Inferior parietal cortex (tissue), 1 donor: ENCODE data around the gene ADRM1.

ENCODE experiments used
- DNase-seq: peaks from one replicate; pipeline ENCODE4 v3.0.0-alpha.2; 2016; ENCODE audit errors: extremely low spot score

The ADRM1 gene

DNA sequence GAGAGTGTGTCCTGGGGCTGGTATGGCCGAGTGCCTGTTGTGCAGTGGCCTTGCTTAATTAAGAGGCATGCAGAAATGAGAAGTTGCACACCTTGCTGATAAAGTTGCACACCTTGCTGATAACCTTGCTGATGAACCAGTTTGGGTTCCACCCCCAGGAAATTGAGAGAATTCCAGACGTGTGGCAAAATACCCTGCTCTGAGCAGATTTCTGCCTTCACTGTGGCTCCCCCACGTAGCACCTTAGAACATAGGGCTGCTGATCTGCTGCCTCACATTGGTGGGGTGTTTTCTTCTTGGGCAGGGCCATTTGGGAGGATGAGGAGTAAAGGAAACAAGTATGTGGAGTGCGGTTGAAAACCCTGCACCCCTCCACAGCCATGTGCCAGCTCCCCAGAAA is 22.5 kb upstream of the ADRM1 start:
- no peak for DNase-seq

DNA sequence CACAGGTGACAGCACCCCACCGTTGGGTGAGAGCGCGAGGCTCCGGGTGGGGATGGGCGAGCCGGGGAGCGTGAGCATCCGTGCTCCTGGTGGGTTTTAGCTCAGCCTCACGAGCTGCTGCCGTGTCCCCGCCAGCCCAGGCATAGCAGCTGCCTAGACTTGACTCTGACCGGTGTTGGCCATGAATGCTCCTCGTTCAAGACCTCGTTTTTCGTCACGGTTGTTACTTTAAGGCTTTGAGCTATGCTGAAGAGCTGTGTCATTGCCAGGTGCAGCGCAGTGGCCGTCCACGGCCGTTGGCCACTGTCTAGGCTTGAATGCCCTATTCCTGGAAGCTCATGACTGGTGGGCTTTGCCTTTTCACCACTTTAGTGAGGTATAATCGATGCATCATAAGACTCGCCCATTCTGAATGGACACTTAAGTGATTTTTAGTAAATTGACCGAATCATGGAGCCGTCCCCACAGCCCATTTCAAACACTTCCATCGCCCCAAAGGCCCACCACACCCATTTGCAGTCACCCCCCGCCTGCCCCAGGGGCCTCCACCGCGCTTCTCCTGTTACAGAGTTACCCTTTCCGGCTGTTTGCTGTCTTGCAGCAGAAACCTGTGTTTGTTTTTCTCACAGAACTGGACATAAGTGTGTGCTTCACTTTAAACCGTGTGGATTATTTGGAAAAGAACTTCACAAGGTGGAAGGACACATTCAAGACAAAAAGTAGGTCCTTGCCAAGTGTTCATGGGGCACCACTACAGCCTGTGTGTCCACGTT is 21.4 kb upstream of the ADRM1 start:
- no peak for DNase-seq

DNA sequence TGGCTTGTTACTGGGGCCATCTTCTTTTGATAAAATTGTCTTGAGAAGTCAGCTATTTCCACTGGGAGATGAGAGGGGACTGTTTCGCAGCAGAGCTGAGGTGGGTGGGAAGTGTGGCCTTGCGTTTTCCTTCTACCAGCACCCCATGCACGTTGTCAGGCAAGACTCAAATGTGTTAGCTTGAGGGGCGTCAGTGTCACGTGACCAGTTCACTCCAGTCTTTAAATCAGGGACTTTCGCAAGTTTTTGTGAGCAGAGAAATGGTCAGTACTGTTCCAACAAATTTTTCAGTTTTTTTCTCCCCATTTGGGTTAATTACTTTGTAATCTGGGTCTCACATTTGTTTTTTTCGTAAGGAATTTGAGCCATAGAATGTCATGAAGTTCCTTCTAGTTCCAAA is 20.7 kb upstream of the ADRM1 start:
- DNase-seq = no peak

DNA sequence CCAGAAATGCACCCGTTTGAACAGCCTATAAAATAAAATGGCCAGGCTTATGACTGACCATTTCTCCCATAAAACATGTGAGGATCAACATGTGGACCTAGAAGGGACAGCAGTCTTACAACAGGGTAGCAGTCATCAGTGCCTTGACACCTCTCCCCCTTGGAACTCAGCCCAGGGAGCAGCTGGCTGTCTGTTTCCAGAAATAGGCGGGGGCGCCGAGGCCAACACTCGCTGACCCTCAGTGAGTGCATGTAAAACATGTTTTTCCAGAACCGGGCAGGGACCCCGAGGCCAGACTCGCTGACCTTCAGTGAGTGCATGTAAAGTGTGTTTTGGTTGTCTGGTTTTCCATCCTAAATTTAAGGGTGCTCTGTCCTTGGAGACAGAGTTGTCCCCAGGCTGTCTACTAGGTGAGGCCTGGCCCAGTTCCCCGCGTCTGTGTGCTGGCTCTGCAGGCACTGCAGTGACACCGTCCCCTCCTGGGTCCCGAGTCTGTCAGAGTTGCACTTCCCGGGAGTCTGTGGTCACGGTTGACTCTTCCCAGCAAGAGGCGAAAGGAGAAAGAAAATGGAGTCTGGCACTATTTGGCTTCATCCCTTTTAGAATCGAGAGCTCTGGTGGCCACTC is 19.8 kb upstream of the ADRM1 start:
- no peak for DNase-seq

DNA sequence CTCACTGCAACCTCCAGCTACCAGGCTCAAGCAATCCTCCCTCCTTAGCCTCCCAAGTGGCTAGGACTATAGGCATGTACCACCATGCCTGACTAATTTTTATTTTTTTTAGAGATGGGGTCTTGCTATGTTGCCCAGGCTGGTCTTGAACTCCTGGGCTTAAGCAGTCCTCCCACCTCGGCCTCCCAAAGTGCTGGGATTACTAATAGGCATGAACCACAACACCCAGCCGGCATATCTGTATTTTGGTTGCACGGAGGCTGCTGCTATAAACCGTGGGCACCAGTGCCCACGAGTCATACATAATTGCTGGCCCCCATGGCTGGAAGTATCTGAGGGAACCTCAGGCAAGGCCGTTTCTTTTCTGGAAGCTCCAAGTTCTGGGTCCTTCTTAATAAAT is 18.3 kb upstream of the ADRM1 start:
- DNase-seq = no peak

DNA sequence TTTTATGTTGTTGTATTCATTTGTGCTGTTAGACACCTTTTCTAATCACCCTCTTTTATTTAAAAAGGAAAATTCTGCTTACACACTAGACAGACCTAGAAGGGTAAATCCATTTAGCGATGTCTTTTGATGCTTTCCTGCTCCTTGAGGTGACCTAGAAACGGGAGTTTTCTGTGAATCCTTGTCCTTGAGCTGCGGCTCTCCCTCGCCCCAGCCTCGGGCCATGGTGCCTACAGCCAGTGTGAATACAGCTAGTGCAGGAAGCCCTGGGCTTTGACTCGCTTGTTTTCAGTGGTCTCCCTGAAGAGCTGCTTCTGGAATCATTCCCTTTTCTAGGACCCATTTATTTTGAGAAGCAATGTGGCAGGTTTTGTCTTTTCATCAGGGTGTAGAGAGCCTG is 17.6 kb upstream of the ADRM1 start:
- DNase-seq = no peak

DNA sequence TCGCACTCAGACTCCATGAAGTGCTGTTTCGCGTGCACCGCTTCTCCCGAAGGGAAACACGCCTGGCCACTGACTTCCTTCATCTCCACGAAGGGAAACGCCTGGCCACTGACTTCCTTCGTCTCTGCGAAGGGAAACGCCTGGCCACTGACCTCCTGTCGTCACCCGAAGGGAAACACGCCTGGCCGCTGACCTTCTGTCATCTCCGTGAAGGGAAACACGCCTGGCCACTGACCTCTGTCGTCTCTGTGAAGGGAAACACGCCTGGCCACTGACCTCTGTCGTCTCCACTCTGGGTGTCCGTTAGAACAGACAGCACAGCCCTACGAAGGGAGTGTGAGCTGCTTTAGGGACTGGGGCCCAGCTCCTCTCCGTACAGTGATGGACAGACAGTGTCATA is 17.1 kb upstream of the ADRM1 start:
- no peak for DNase-seq

DNA sequence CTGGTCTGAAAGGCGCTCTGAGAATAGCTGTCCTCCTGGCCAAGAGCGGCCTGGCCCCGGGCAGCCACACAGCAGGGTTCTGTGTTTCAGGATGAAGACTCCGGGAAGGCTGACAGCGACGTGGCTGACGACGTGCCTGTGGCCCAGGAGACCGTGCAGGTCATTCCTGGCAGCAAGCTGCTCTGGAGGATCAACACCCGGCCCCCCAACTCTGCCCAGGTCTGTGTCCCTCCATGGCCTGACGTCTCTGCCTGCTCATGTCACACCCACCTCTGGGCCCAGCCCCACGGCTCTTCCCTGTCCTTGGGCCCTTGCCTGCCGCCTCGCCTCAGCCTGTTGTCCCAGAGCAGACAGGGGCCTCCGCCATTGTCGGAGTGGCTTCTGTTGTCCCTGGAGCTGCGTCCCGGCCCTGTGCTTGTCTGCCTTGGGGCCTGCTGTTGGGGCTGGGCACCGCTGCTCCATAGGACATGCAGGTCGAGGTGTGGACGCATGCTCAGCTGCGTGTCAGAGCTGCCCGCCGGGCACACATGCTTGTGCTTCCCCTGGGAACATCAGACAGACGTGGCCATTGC is 16.2 kb upstream of the ADRM1 start:
- DNase-seq = no peak

DNA sequence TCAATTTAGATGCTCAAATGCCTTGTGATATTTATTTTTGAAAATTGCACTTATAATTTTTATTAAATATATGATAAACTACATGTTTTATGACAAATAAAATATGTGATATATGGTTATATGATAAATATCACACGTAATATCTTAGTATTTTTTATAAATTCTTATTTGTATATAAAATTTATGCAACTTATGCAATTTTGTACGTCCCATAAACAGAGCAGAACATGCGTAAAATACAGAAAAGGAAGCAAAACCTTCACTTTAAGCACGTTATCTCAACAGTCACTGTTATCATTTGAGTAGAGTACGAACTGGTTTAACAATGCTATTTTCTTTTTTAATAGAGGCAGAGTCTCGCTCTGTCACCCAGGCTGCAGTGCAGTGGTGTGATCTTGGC is 15.7 kb upstream of the ADRM1 start:
- no peak for DNase-seq

DNA sequence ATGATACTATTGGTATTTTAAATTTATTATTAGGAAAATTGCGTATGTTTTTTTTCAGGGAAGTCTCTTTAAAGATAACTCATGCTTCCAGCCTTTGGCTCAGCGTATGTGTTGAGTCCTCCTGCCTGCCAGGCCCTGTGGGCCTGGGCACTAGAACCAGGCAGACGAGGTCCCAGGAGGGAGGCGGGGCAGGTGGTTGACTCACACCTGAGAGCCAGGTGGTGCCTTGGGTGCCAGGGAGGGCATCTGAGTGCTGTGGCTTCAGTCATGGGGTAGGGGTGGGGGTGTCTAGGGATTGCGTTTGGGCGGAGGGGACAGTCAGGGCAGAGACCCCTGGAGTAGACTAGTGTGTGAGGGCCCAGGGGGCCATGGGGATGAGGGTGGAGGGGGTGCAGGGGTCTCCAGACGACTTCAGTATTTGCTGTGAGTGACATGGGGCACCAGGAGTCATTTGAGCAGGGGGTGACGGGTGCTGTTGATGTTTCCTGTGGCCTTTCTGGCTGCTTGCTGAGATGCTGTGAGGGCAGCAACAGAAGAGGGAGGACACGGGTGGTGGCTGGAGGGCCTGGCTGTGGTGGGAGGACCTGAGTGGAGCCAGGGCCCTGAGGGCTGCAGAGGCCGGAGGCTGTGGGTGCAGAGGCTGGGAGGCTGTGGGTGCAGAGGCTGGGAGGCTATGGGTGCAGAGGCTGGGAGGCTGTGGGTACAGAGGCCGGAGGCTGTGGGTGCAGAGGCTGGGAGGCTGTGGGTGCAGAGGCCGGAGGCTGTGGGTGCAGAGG is 14.8 kb upstream of the ADRM1 start:
- no peak for DNase-seq

DNA sequence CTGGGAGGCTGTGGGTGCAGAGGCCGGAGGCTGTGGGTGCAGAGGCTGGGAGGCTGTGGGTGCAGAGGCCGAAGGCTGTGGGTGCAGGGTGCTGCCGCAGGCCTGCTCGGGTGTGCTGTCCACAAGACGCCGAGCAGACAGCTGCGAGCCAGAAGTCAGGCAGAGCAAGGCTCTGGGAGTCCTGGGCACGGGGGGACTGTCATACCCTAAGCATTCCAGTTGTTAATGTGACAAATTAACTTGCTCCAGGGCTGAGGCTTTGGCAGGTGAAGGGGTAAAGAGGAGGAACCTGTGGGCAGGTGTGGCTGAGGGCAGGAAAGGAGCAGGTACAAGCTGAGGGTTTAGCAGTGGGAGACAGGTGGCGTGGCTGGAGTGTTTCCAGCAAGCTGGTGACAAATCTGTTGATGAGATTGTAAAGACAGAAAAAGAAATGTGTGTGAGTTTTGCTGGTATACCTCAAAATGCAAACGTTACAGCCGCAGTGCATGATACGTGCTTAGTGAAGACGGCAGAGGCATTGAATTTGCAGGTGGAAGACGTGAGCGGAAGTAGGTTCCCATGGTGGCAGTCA is 14.2 kb upstream of the ADRM1 start:
- no peak for DNase-seq

DNA sequence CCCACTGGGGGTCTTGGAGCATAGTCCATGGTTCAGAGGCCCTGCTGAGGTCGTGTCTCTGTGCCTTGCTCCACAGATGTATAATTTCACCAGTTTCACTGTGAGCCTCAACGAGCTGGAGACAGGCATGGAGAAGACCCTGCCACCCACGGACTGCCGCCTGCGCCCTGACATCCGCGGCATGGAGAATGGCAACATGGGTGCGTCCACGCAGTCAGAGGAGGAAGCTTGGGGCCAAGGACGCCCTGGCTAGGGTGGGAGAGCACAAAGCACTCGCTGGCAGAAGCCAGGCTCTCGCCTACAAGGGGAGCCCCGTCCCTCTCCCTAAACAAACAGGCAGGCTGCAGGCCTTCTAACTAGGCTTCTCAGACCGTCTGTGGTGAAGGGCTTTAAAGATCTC is 13.7 kb upstream of the ADRM1 start:
- DNase-seq = no peak

DNA sequence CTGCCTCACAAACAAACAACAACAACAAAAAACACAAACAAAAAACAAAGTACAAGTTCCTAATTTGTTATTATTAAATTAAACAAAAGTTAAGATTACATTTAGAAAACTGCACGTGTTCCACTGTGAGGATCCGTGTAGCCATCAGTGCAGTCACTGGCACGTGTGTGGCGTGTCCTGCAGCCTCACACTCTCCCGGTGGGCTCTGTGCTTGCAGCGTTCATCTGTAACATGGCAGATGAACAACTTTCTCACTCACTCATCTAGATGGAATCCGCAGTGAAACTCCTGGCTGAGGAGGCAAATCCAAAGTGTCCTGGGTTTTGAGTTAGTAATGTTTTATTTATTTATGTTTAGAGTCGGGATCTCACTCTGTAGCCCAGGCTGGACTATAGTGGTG is 12.9 kb upstream of the ADRM1 start:
- no peak for DNase-seq

DNA sequence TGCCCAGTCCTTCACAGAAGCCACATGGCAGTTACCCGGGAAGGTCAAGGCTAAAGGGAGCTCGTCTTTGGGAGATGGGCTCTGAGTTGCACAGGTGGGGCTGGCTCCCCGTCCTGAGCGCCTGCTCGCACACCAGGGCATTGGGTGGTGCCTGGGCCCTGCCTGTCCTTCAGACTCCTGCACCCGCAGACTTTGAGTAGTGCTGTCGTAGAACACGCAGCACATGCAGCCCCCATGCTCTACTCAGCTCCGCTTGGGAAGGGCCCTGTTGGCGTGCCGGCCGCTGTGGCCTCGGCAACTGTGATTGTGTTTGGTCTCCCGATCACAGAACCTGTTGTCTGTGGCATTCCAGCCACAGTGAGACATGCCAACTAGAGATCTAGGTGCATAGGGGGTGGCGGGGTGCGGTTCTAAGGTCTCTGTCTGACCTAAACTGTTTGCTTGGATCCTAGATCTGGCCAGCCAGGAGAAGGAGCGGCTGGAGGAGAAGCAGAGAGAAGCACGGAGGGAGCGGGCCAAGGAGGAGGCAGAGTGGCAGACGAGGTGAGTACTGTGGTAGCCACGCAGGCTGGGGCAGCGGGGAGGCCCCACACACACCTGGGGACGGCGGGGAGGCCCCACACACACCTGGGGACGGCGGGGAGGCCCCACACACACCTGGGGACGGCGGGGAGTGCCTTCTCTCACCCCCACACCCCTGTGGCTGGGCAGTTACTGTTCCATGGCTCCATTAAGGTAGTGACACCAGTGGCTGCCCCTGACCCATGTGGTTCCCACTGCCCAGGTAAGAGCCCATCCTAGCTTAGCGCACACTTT is 11.3 kb upstream of the ADRM1 start:
- DNase-seq = no peak

DNA sequence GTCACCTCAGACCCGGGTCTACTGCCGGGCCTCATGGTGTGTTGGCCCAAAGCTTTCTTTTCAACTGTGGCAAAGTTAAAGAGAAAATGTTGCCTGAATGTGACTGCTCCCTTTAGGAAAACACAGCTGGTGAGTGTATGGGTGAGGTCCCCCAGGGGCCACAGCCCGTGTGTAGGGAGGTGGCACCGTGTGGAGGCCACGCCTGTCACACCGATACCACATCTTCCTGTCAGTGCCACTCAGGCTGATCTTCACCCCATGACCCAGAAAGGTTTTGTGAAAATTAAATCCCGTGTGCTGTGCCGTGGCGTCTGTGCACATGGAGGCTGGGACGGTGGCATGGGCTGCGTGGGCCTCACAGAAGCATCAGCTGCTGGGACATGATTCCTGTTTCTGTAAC is 10.7 kb upstream of the ADRM1 start:
- no peak for DNase-seq

DNA sequence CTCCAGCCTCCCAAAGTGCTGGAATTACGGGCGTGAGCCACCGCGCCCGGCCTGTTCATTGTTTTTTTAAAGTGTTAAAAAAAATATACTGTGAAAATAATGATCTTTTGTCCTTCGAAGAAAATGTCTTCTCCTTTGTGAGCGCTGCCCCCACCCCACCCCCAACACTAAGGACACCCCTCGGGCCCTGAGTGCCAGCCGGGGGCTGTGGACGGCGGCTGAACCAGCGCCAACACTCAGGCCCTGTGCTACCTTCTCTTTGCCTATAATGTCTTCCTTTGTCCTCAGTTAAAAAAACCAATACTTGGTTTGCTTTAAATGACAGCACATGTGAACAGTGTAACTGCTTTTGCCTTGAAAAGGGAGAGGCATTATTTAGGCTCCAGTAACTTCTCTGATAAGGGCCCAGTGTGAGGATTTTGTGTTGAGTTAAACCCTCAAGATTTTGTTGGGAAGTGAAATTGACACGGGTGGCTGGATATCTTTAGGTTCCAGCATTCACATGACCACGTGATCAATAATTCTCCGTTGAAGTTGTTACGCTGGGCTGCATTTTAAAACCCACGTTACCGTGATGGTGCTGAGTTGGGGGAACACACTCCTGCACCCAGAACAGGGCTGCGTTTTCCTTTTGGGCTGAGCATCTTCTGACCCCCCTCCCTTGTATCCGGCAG is 9.5 kb upstream of the ADRM1 start:
- no peak for DNase-seq

DNA sequence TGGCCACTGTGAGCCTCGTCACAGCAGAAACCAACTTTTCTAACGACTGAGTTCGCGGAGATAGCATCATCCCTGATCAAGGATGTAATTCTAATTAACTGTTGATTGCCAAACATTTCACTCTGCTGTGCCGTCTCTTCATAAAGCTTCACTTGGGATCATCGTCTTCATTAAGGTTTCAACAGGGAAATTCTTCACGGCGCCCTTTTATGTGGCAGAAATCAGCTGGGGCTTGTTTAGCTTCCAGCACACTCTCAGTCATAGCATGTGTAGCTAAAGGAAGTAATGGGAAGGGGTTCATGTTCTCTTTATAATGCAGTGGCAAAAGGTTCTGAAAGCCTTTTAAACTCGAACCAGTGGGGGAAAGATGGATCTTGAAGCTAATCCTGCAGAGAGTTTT is 8.9 kb upstream of the ADRM1 start:
- DNase-seq = no peak

DNA sequence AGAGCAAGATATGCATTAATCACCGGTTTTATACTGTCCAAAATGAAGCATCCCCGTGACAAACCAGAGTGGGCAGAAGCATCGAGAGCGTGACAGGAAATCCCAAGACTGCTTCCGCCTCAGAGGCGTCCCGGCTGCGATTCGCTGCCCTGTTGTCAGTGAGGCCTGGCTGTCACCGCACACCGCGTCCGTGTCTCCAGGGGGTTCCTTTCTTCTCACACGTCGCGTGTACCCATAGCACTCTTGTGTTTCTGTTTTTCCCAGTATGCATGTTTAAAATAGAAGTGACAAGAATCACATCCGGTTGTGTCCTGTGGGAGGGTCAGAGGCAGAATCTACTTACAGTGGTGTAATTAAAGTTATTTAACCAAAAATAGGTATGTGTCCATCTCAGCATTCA is 8.3 kb upstream of the ADRM1 start:
- DNase-seq = no peak

DNA sequence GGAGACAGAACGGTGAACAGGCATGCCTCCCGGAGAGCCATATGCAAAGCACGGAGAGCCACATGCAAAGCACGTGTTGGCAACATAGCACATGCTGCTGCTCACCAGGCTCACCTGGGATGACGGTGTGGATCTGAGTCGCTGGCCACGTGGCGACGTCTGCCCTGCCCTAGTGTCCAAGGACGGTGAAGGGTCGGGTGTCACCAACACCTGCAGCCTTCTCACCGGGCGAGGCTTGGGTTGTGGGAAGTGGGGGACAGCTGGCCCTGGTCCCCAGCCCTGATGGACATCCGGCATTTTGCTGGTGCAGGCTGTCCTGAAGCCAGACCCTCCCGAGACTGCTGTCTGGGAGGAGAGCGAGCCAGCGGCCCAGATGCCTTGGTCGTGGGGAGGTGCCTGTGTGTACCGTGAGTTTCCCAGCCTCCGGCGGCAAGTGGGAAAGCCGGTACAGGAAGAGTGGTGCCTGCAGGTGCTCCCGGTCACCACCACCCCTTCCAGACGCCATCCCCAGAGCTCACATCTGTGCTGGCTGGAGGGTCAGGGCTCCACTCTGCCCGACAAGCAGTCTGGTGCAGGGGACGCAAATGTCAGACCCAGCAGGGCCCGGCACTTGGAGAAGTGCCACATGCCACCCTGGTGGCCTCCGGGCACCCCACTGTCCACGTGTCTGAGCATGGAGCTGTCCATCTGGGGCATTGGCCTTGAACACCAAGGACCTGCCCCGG is 5.9 kb upstream of the ADRM1 start:
- DNase-seq = no peak
